CD4-positive, alpha-beta memory T cell (primary cell): ENCODE results near the gene IGSF9. TPM values are rescaled to one million over a fixed set of nuclear protein-coding genes. Genes with fewer than 3 reads are reported as not detected.

ENCODE experiments used
- CTCF ChIA-PET: fragments of 350-600 bp; sonication (Branson Sonifier 250); formaldehyde crosslinking; loops from one replicate; lab custom pipeline; 2021; ENCODE audit warnings: inconsistent platforms; ENCODE audit not compliant: partially characterized antibody; lab: Charles Lee
- POLR2A ChIA-PET: fragments of 350-600 bp; sonication (Branson Sonifier 250); formaldehyde crosslinking; loops from one replicate; lab custom pipeline; 2021; ENCODE audit not compliant: partially characterized antibody; lab: Charles Lee
- DNase-seq, 5 donors: peaks; one replicate each; pipeline versions ENCODE4 v3.0.0 to v3.0.0-alpha.2; 2020 to 2022; ENCODE audit warnings: mixed read lengths in 1 of 5
- H3K27ac ChIP-seq: one replicate; pipeline ENCODE4 v1.7.0; 2013; ENCODE audit warnings: low read depth, low read length
- H3K27me3 ChIP-seq: 2 replicates; pipeline ENCODE4 v1.7.0; 2013; ENCODE audit warnings: mild to moderate bottlenecking, low read length, moderate library complexity; ENCODE audit not compliant: insufficient read depth
- H3K36me3 ChIP-seq: 2 replicates; pipeline ENCODE4 v1.7.0; 2013; ENCODE audit warnings: mild to moderate bottlenecking, low read length, moderate library complexity; ENCODE audit not compliant: insufficient read depth
- H3K4me1 ChIP-seq: 2 replicates; pipeline ENCODE4 v1.7.0; 2013; ENCODE audit warnings: mild to moderate bottlenecking, low read length, moderate library complexity; ENCODE audit not compliant: insufficient read depth
- H3K4me3 ChIP-seq, 2 donors: one replicate each; pipeline ENCODE4 v1.7.0; 2013; ENCODE audit warnings: low read length in 2 of 2, mild to moderate bottlenecking in 1 of 2
- H3K9me3 ChIP-seq, 2 donors: one replicate each; pipeline ENCODE4 v1.7.0; 2013; ENCODE audit warnings: low read length in 2 of 2, control low read depth in 1 of 2; ENCODE audit not compliant: control insufficient read depth in 1 of 2
- H3K27ac Mint-ChIP-seq, 7 donors: one replicate each; pipeline ENCODE4 v1.8.0; 2020 to 2021; ENCODE audit warnings: mixed read lengths in 7 of 7, mild to moderate bottlenecking in 6 of 7, inconsistent platforms in 3 of 7, moderate library complexity in 3 of 7
- H3K27me3 Mint-ChIP-seq, 2 donors: one replicate each; pipeline ENCODE4 v1.8.0; 2020 to 2021; ENCODE audit warnings: mixed read lengths in 2 of 2
- H3K36me3 Mint-ChIP-seq, 2 donors: one replicate each; pipeline ENCODE4 v1.8.0; 2020 to 2021; ENCODE audit warnings: mixed read lengths in 2 of 2, inconsistent platforms in 1 of 2, mild to moderate bottlenecking in 1 of 2
- H3K4me1 Mint-ChIP-seq, 4 donors: one replicate each; pipeline ENCODE4 v1.8.0; 2020 to 2021; ENCODE audit warnings: mixed read lengths in 4 of 4, mild to moderate bottlenecking in 1 of 4
- H3K4me3 Mint-ChIP-seq, 8 donors: one replicate each; pipeline ENCODE4 v1.8.0; 2020 to 2021; ENCODE audit warnings: mixed read lengths in 8 of 8, mild to moderate bottlenecking in 7 of 8, moderate library complexity in 6 of 8, inconsistent platforms in 3 of 8
- H3K9me3 Mint-ChIP-seq, 8 donors: one replicate each; pipeline ENCODE4 v1.8.0; 2020 to 2021; ENCODE audit warnings: mixed read lengths in 8 of 8, mild to moderate bottlenecking in 5 of 8, inconsistent platforms in 3 of 8, moderate library complexity in 1 of 8
- intact Hi-C: fragments of 100-400 bp; cut with micrococcal nuclease; formaldehyde crosslinking; loops from one replicate; pipeline ENCODE4 v1.15.1; 2023
- polyA plus RNA-seq, 2 donors: library from polyadenylated mRNA; unstranded; fragments of 300-500 nt; fragmentation: Illumina TruSeq; gene quantifications; one replicate each; pipeline ENCODE4 v1.2.3, GENCODE V29; 2021
- total RNA-seq, 2 experiments: library from RNA; stranded (reverse); gene quantifications; one replicate each; pipeline ENCODE4 v1.2.3, GENCODE V29; 2021

IGSF9 gene
- total and polyA plus RNA-seq, 4 experiments from 2014 or later: not detected

DNA sequence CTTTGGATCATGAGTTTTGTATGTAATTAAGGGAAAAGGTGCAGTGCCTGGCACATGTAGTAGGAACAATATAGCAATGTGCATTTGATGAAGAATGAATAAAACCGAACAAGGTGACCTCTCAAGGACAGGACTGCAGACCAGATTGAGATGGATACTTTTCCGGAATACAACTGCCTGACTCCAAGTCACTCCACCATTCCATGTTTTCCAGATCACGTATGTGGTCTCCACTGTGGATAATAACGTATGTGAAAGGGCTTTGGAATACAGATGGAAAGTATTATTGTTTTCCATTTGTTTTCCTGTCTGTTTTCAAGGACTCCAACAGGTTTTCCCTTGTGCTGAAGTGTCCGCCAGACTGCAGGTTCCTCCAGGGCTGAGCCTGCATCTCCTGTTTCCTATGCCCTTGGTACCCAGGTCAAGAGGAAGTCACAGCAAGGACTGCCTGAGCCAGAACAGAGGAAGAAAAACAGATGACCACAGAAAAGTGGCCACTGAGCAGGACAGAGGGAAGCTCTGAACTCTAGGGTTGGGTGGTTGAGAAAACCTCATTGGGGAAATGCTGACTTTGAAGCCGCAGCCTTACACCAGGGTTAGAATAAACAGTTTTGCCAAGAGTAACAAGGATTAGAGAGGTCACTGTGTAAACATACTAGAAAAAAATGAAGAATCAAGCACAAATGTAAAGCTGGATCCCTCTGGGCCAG is 49.4 kb downstream of the IGSF9 start:
- Mint-ChIP-seq H3K9me3 (no peaks in the 10 kb centered on the region), H3K27me3 (peaks cover 0 to 2% of the 10 kb centered on the region in 2 donors), H3K4me1 (peaks cover 4 to 13% (median 7%) of the 10 kb centered on the region in 4 donors), H3K36me3 (no peaks in the 10 kb centered on the region), H3K4me3 (no peak overlapping the region), H3K27ac (peak overlapping the region in 1 of 7 donors; percentile 24)
- ChIA-PET POLR2A (interaction anchor here (1.4 to 2.2 kb wide), 2 partner anchors 28 kb away, joined by 4 to 14 read pairs; partner anchors contain the start of gene TAGLN2), CTCF (interaction anchor here (7.3 to 13.8 kb wide), 3 partner anchors 97 to 112 kb away, joined by 73 to 571 read pairs (median 116); partner anchors contain the start of genes DUSP23 and FCRL6)
- Histone ChIP-seq H3K9me3 (no peaks in the 10 kb centered on the region), H3K36me3 (no peaks in the 10 kb centered on the region), H3K27me3 (no peaks in the 10 kb centered on the region), H3K4me1 (peaks cover 5% of the 10 kb centered on the region), H3K4me3 (no peak overlapping the region), H3K27ac (no peak overlapping the region)
- no peak for DNase-seq
- intact Hi-C loops: no loop called here

DNA sequence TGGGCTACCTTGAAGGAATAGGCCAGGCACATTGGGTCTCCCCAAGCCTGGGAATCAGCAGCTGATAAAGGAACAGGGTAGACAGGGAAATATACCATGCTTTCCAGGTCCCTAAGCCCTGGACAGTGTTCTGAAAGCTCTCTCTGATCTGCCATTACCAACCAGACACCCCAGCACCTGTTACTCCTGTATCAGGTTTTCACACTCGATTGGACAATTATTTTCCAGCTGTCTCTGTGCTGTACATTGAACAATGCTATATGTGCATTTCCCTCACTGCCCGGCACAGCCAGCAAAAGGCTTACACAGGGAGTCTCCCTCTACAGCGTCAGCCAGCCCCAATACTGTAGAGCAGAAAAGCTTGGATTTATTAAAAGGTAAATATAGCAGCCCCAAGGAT is 50.1 kb downstream of the IGSF9 start:
- Mint-ChIP-seq H3K36me3 (no peaks in the 10 kb centered on the region), H3K27ac (peak overlapping the region in 1 of 7 donors; percentile 63), H3K4me1 (peaks cover 6 to 8% (median 7%) of the 10 kb centered on the region in 4 donors), H3K9me3 (no peaks in the 10 kb centered on the region), H3K27me3 (no peaks in the 10 kb centered on the region), H3K4me3 (no peak overlapping the region)
- intact Hi-C loops: no loop called here
- Histone ChIP-seq H3K27me3 (no peaks in the 10 kb centered on the region), H3K36me3 (no peaks in the 10 kb centered on the region), H3K27ac (no peak overlapping the region), H3K4me3 (no peak overlapping the region), H3K9me3 (no peaks in the 10 kb centered on the region), H3K4me1 (peaks cover 7% of the 10 kb centered on the region)
- DNase-seq: no peak
- POLR2A ChIA-PET: interaction anchor here (2.2 kb wide), 1 partner anchor 29 kb away, joined by 14 read pairs; the partner anchor contains the start of gene TAGLN2
- CTCF ChIA-PET: interaction anchor here (0.5 to 13.8 kb wide), 4 partner anchors 96 to 459 kb away, joined by 4 to 571 read pairs (median 94); partner anchors contain the start of genes DUSP23 and FCRL6

DNA sequence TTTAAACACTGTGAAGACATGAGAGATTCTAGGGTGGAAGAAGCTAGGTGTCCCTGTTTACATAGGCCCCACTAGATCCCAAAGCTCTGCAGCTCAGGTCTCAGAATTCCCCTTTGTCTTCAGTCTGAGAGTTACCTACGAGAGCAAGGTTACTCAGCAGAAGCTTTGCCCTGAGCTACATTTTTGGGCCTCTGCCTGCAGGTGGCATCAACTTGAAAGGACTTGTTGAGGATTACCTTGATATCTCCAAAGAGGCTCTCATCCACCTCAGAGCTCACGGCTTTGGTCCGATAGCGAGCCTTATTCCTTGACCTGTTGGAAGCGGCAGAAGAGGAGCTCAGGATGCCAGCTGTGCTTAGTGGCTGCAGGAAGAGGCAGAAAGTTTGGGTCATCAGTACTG is 52.5 kb downstream of the IGSF9 start:
- Mint-ChIP-seq H3K36me3 (no peaks in the 10 kb centered on the region), H3K27ac (peak overlapping the region in 2 of 7 donors; percentile 2 to 11), H3K27me3 (no peaks in the 10 kb centered on the region), H3K9me3 (no peaks in the 10 kb centered on the region), H3K4me3 (no peak overlapping the region), H3K4me1 (peaks cover 13 to 22% (median 17%) of the 10 kb centered on the region in 4 donors)
- POLR2A ChIA-PET: interaction anchor here (1.3 to 5.3 kb wide), 5 partner anchors 31 to 112 kb away, joined by 3 to 62 read pairs (median 14); partner anchors contain the start of genes DUSP23, SLAMF8 and TAGLN2
- no peak overlapping the region for H3K4me3 ChIP-seq
- DNase-seq: no peak
- intact Hi-C loops: loop anchor here (2.0 to 5.0 kb wide), 2 partner anchors 41 to 52 kb away; partner anchors contain the start of gene IGSF9
- no peaks in the 10 kb centered on the region for H3K9me3 ChIP-seq
- CTCF ChIA-PET: interaction anchor here (0.7 to 13.8 kb wide), 34 partner anchors 8 to 759 kb away, joined by 3 to 571 read pairs (median 6); partner anchors contain the start of genes DUSP23, FCRL6, IGSF9 and TAGLN2
- H3K4me1 ChIP-seq: peaks cover 17% of the 10 kb centered on the region
- no peak overlapping the region for H3K27ac ChIP-seq
- no peaks in the 10 kb centered on the region for H3K36me3 ChIP-seq
- H3K27me3 ChIP-seq: no peaks in the 10 kb centered on the region

DNA sequence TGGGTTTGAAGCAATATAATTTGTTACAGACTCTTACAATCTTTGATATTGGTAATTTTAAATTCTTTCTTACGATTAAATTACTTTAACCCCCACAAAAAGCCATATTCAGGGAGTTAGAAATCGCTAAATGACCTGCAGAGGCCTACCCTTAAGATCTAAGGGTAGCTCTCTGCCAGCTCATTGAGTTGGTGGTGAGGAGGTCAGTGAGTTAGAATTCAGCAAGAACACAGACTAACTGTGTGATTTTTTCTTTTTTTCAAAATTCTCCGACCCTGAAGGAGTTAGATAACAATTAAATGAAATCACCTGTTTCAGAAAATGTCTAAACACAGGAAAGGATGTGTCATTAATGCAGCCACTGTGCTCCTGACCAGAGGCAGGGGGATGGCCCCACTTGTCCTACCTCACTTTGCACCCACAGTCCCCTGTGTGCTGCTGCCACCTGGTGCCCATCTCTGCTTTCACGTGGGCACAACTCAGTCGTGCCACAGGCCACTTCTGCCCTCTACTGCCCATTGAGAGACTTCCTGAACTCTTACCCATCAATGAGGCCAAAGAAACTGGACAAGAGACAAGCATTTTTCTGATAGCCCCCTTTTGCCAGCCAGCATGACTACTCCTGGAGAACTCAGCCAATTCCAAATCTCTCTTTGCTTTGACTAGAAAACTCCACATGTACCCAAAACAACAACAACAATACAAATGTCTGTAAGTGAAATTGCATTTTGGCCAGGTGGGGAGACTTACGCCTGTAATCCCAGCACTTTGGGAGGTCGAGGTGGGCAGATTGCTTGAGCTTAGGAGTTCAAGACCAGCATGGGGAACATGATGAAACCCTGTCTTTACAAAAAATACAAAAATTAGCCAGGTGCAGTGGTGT is 53.9 kb downstream of the IGSF9 start:
- peak overlapping the region in 3 of 7 donors; percentile 39 to 85 (median 68) for H3K27ac Mint-ChIP-seq

DNA sequence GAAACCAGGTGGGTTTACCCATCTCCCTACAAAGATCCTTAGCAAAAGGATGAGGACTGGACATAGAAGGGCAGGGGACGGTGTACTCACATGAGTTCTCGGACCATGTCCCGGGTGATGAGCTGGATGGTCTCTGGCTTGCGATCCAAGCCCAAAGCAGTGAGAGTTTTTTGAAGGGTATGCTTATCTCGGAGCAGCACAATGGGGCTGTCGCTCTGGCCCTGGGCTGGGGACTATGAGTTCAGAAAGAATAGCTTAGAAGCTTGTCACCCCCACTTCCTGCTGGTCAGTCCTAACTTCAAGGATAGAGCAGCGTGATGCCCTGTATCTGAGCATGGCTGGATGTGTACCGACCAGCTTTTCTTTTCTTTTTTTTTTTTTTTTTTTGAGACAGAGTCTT is 55.0 kb downstream of the IGSF9 start:
- Mint-ChIP-seq H3K36me3 (no peaks in the 10 kb centered on the region), H3K27me3 (no peaks in the 10 kb centered on the region), H3K27ac (peak overlapping the region in 1 of 7 donors; percentile 2), H3K4me3 (no peak overlapping the region), H3K9me3 (no peaks in the 10 kb centered on the region), H3K4me1 (peaks cover 13 to 22% (median 17%) of the 10 kb centered on the region in 4 donors)
- POLR2A ChIA-PET: interaction anchor here (0.6 to 5.3 kb wide), 7 partner anchors 33 to 110 kb away, joined by 3 to 62 read pairs (median 6); partner anchors contain the start of genes DUSP23, FCRL6, SLAMF8 and TAGLN2
- DNase-seq: no peak
- H3K27me3 ChIP-seq: no peaks in the 10 kb centered on the region
- H3K36me3 ChIP-seq: no peaks in the 10 kb centered on the region
- no peak overlapping the region for H3K27ac ChIP-seq
- intact Hi-C loops: loop anchor here (5.0 kb wide), 1 partner anchor 38 kb away; no protein-coding TSS in a partner anchor
- peaks cover 17% of the 10 kb centered on the region for H3K4me1 ChIP-seq
- H3K4me3 ChIP-seq: no peak overlapping the region
- CTCF ChIA-PET: interaction anchor here (0.6 to 13.8 kb wide), 17 partner anchors 9 to 676 kb away, joined by 3 to 571 read pairs (median 6); partner anchors contain the start of genes DUSP23, FCRL6 and TAGLN2
- no peaks in the 10 kb centered on the region for H3K9me3 ChIP-seq

More for the DNA sequence above, 53.9 kb downstream of the IGSF9 start:
- Histone ChIP-seq H3K36me3 (no peaks in the 10 kb centered on the region), H3K4me1 (peaks cover 17% of the 10 kb centered on the region), H3K9me3 (no peaks in the 10 kb centered on the region), H3K27me3 (no peaks in the 10 kb centered on the region), H3K27ac (no peak overlapping the region), H3K4me3 (no peak overlapping the region)
- Mint-ChIP-seq H3K4me3 (no peak overlapping the region), H3K9me3 (no peaks in the 10 kb centered on the region), H3K4me1 (peaks cover 13 to 22% (median 17%) of the 10 kb centered on the region in 4 donors), H3K36me3 (no peaks in the 10 kb centered on the region), H3K27me3 (no peaks in the 10 kb centered on the region)
- peak; percentile 67 to 74 (median 72) for DNase-seq
- ChIA-PET POLR2A (interaction anchor here (3.7 to 5.3 kb wide), 3 partner anchors 32 to 111 kb away, joined by 14 to 62 read pairs (median 21); partner anchors contain the start of genes DUSP23 and TAGLN2), CTCF (interaction anchor here (0.6 to 13.8 kb wide), 38 partner anchors 9 to 731 kb away, joined by 3 to 571 read pairs (median 6); partner anchors contain the start of genes DUSP23, FCRL6, IGSF9 and TAGLN2)
- intact Hi-C loops: loop anchor here (1.0 to 5.0 kb wide), 8 partner anchors 32 to 759 kb away; partner anchors contain the start of genes DUSP23 and IGSF9

DNA sequence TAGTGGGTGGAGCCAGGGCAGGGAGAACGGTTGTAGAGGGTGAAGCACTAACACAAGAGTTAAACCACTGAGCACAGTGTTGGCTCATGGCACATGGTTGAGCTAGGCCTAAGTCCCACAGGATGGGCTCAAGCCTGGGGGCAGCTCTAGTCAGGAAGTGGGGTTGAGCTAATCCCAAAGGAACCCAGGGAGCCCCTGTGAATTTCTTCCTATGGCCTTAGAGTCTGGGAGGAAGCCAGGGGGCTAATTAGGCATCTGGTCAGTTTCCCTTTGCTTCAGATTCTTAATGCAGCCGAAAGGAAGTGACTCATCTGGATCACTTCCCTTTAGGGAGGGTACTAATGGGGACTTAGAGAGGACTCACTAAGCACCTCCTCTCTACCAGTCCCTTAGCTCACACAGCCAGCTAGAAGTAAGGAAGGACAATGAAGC is 55.6 kb downstream of the IGSF9 start:
- ChIA-PET POLR2A (interaction anchor here (1.2 to 5.3 kb wide), 6 partner anchors 34 to 109 kb away, joined by 3 to 62 read pairs (median 10); partner anchors contain the start of genes DUSP23, FCRL6, SLAMF8 and TAGLN2), CTCF (interaction anchor here (0.6 to 13.8 kb wide), 15 partner anchors 8 to 758 kb away, joined by 3 to 571 read pairs (median 6); partner anchors contain the start of genes DUSP23, FCRL6 and TAGLN2)
- DNase-seq: no peak
- H3K4me3 ChIP-seq: no peak overlapping the region
- no peaks in the 10 kb centered on the region for H3K9me3 ChIP-seq
- no peaks in the 10 kb centered on the region for H3K9me3 Mint-ChIP-seq
- peaks cover 17% of the 10 kb centered on the region for H3K4me1 ChIP-seq
- peaks cover 13 to 22% (median 17%) of the 10 kb centered on the region in 4 donors for H3K4me1 Mint-ChIP-seq
- intact Hi-C loops: loop anchor here (5.0 kb wide), 1 partner anchor 38 kb away; no protein-coding TSS in a partner anchor
- no peak overlapping the region for H3K27ac ChIP-seq
- H3K36me3 Mint-ChIP-seq: no peaks in the 10 kb centered on the region
- H3K4me3 Mint-ChIP-seq: no peak overlapping the region
- H3K27me3 Mint-ChIP-seq: no peaks in the 10 kb centered on the region
- no peaks in the 10 kb centered on the region for H3K36me3 ChIP-seq
- H3K27ac Mint-ChIP-seq: peak overlapping the region in 4 of 7 donors; percentile 2 to 90 (median 26)
- H3K27me3 ChIP-seq: no peaks in the 10 kb centered on the region
